GM10248 (cell line): ENCODE measurements around the gene MELTF.

Source experiments
- CTCF ChIA-PET: fragments of 300-600 bp; sonication (Branson Sonifier 250); formaldehyde crosslinking; extraction: SDS; loops from one replicate; lab custom pipeline; 2021; ENCODE audit warnings: antibody characterized with exemption; lab: Yijun Ruan, JAX
- POLR2A ChIA-PET: fragments of 350-650 bp; sonication (Branson Sonifier 250); formaldehyde crosslinking; extraction: SDS; loops from one replicate; lab custom pipeline; 2020; ENCODE audit warnings: antibody characterized with exemption; lab: Yijun Ruan, JAX
- DNase-seq: peaks from one replicate; pipeline ENCODE4 v3.0.0; 2012; ENCODE audit errors: extremely low spot score
- TF ChIP-seq, protein P1 (sequence below): IDR thresholded peaks from 2 replicates; pipeline ENCODE4 v1.5.1; 2012; ENCODE audit warnings: mild to moderate bottlenecking, low read depth; ENCODE audit errors: extremely low read depth, missing control alignments, control extremely low read depth

MELTF gene

DNA sequence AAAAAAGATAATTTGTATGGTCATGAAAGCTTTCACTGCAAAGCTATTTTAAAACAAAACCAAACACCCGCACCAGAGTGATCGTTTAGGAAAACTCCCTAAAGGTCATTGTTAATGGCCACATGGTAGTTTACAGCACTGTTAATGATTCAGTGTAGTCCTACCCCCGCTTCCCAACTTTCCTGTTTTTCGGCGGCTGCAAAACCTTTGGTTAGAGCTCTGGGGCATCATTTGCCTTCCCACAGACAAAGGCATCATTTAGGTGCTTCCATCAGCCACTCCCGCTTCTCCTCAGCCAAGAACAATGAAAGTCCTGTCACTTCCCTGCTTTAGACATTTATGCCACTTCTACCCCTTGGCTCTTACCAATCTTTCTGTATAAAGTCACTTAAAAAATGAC is 10.6 kb downstream of the MELTF start:
- no peak for DNase-seq
- ChIA-PET CTCF (interaction anchor here (0.9 to 7.9 kb wide), 4 partner anchors 10 to 168 kb away, joined by 3 to 64 read pairs (median 6); partner anchors contain the start of gene MELTF), POLR2A (interaction anchor here (0.6 kb wide), 1 partner anchor 16 kb away, joined by 8 read pairs; no protein-coding TSS in a partner anchor)
- TF ChIP-seq, protein P1, sequence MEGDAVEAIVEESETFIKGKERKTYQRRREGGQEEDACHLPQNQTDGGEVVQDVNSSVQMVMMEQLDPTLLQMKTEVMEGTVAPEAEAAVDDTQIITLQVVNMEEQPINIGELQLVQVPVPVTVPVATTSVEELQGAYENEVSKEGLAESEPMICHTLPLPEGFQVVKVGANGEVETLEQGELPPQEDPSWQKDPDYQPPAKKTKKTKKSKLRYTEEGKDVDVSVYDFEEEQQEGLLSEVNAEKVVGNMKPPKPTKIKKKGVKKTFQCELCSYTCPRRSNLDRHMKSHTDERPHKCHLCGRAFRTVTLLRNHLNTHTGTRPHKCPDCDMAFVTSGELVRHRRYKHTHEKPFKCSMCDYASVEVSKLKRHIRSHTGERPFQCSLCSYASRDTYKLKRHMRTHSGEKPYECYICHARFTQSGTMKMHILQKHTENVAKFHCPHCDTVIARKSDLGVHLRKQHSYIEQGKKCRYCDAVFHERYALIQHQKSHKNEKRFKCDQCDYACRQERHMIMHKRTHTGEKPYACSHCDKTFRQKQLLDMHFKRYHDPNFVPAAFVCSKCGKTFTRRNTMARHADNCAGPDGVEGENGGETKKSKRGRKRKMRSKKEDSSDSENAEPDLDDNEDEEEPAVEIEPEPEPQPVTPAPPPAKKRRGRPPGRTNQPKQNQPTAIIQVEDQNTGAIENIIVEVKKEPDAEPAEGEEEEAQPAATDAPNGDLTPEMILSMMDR: no peak

DNA sequence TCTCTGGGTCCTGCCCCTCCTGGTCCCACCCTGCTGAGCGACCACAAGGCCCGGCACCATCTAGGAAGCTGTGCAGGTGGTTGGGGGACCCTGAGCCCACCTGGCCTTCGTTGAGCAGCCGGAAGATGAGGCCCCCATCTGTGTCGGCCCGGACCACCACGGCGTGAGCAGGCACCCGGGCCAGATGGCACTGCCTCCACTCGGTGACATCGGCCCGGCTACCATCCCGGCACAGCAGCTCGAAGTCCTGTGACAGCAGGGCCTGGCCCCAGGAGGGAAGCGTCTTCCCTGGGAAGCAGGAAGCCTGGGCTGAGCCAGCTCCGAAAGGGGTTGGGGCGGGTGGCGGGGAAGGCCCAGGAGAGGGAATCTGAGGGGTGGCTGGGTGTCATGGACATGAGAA is 12.6 kb downstream of the MELTF start:
- TF ChIP-seq, protein P1: no peak
- ChIA-PET POLR2A (no interaction called here), CTCF (interaction anchor here (4.2 to 7.9 kb wide), 2 partner anchors 13 kb away, joined by 21 to 64 read pairs; partner anchors contain the start of gene MELTF)
- DNase-seq: no peak

DNA sequence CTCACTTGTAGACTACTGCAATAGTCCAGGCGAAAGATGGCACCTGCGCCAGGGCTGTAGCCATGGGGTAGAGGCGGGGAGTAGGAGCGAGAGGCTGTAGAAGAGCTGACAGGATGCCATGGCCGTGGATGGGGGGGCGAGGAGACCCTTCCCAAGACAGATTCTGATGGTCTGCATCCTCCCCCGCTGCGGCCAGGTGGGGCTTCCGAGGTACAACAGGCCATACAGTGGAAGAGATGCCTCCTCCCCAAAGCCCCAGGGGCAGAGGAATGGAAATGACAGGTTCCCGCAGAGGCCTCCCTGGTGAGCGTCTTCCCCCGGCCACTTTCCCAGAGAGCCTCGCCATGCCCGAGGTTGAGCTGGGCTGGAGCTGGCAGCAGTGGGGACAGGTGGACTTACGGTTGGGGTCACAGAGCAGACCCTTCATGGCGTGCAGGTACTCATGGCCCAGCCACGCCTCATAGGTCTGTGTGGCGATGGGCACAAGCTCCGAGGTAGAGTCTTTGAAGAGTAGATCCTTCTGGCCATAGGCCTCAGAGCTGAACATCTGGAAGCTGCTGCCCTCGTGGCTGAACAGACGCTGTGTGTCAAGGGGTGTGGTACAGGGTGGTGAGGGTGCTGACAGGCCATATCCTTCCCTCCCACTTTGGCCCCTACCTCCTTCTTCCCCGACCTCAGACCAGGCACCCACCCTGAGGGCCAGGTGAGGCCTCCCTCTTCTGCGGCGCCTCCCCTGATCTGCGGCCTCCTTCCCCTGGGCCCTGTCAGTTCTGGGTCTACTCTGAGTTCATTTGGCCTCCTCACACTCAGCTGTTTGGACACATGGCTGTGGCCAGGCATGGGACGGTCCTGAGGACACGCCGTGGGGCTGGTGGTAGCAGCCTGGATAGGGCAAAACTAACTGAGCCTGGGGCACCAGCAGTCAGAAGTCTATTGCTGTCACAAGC is 13.6 kb downstream of the MELTF start:
- CTCF ChIA-PET: interaction anchor here (4.2 to 7.9 kb wide), 2 partner anchors 12 to 14 kb away, joined by 21 to 64 read pairs; partner anchors contain the start of gene MELTF
- TF ChIP-seq, protein P1: no peak
- POLR2A ChIA-PET: no interaction called here
- DNase-seq: no peak

DNA sequence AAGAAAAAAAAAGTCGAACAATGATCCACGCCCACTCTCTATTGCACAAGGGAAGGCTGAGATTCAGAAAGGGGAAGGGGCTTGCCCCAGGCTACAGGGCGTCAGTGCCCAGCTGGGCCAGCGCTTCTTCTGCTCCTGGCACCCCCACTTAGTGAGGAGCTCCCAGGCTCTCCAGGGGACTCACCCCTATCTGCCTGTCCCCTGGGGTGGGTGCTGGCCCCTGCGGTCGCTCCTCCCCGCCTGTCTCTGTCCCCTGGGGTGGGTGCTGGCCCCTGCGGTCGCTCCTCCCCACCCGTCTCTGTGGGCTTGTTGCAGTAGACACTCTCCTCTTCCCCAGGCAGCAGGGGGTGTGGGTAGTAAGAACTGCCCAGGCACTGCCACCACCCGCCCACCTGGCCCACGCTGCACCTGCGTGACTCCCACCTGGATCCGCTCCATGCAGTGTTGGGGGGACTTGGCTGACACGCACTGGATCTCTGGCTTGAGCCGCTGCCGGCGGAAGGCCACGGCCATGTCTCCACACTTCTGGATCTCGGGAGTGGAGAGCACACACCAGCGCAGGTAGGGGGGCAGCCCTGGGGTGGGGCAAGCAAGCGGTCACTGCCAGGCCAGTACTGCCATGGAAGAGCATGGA is 14.6 kb downstream of the MELTF start:
- CTCF ChIA-PET: interaction anchor here (0.9 to 7.9 kb wide), 5 partner anchors 8 to 128 kb away, joined by 3 to 64 read pairs (median 3); partner anchors contain the start of gene MELTF
- no peak for DNase-seq
- POLR2A ChIA-PET: interaction anchor here (0.5 kb wide), 1 partner anchor 950 kb away, joined by 3 read pairs; no protein-coding TSS in a partner anchor
- TF ChIP-seq, protein P1: no peak

DNA sequence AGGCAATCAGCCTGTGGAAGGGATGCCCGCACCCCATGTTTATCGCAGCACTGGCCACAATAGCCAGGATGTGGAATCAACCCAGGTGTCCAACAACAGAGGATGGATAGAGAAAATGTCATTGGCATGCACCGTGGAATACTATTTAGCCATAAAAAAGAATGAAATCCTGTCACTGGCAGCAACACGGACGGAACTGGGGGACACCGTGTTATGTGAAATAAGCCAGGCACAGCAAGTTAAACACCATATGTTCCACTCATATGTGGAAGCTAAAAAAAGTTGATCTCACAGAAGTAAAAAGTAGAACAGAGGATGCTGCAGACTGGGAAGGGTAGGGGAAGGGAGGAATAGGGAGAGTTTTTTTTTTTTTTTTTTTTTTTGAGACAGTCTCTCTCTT is 15.6 kb downstream of the MELTF start:
- ChIA-PET CTCF (interaction anchor here (0.9 to 7.9 kb wide), 4 partner anchors 9 to 125 kb away, joined by 3 to 64 read pairs (median 12); partner anchors contain the start of gene MELTF), POLR2A (no interaction called here)
- DNase-seq: no peak
- TF ChIP-seq, protein P1: no peak

DNA sequence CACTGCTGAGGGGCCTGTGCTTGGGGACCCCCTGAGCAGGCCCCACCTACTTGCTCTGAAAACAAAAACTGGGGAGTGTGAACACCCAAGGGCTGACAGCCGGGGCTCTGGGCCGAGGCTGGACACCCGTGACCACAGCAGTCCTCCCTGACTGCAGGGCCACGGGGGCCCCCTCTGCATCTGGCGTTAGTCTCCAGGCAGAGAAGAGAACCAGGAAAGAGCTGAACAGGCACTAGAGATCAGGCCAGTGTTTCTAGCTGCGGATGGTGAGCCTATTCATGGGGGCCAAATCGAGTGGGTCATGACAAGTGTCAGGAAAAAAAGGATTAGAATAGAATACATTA is 17.1 kb downstream of the MELTF start:
- DNase-seq: no peak
- TF ChIP-seq, protein P1: no peak
- ChIA-PET POLR2A (no interaction called here), CTCF (interaction anchor here (0.9 to 1.0 kb wide), 2 partner anchors 9 to 10 kb away, joined by 3 read pairs; no protein-coding TSS in a partner anchor)
